ENCODE data around the gene CD300E.

- TF ChIP-seq, protein P1, sequence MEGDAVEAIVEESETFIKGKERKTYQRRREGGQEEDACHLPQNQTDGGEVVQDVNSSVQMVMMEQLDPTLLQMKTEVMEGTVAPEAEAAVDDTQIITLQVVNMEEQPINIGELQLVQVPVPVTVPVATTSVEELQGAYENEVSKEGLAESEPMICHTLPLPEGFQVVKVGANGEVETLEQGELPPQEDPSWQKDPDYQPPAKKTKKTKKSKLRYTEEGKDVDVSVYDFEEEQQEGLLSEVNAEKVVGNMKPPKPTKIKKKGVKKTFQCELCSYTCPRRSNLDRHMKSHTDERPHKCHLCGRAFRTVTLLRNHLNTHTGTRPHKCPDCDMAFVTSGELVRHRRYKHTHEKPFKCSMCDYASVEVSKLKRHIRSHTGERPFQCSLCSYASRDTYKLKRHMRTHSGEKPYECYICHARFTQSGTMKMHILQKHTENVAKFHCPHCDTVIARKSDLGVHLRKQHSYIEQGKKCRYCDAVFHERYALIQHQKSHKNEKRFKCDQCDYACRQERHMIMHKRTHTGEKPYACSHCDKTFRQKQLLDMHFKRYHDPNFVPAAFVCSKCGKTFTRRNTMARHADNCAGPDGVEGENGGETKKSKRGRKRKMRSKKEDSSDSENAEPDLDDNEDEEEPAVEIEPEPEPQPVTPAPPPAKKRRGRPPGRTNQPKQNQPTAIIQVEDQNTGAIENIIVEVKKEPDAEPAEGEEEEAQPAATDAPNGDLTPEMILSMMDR (conservative IDR thresholded peaks at IDR 0.05; ENCODE audit: low read depth, low read length): no peak
- no peak for TF ChIP-seq EZH2 (IDR thresholded peaks at IDR 0.05; ENCODE audit: borderline replicate concordance, low read depth, low read length, poor library complexity, severe bottlenecking)
Measured at GRCh38 chr17:74658620-74659019, 35.1 kb upstream of the CD300E start.

All from A673 (cell line).